Bladder microvascular endothelial cell (primary cell): Measurements from ENCODE around the gene ARID3A. TPM values are rescaled to one million over a fixed set of nuclear protein-coding genes. Genes with fewer than 3 reads are reported as not detected.

Source experiments
- total RNA-seq: library from RNA; depleted of rRNA; stranded (reverse); fragments of >200 nt; gene quantifications from 2 replicates; pipeline ENCODE4 v1.2.3, GENCODE V29; 2014

The ARID3A gene, protein sequence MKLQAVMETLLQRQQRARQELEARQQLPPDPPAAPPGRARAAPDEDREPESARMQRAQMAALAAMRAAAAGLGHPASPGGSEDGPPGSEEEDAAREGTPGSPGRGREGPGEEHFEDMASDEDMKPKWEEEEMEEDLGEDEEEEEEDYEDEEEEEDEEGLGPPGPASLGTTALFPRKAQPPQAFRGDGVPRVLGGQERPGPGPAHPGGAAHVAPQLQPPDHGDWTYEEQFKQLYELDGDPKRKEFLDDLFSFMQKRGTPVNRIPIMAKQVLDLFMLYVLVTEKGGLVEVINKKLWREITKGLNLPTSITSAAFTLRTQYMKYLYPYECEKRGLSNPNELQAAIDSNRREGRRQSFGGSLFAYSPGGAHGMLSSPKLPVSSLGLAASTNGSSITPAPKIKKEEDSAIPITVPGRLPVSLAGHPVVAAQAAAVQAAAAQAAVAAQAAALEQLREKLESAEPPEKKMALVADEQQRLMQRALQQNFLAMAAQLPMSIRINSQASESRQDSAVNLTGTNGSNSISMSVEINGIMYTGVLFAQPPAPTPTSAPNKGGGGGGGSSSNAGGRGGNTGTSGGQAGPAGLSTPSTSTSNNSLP
- 9.2 and 16.4 TPM in 2 replicates for total RNA-seq

DNA sequence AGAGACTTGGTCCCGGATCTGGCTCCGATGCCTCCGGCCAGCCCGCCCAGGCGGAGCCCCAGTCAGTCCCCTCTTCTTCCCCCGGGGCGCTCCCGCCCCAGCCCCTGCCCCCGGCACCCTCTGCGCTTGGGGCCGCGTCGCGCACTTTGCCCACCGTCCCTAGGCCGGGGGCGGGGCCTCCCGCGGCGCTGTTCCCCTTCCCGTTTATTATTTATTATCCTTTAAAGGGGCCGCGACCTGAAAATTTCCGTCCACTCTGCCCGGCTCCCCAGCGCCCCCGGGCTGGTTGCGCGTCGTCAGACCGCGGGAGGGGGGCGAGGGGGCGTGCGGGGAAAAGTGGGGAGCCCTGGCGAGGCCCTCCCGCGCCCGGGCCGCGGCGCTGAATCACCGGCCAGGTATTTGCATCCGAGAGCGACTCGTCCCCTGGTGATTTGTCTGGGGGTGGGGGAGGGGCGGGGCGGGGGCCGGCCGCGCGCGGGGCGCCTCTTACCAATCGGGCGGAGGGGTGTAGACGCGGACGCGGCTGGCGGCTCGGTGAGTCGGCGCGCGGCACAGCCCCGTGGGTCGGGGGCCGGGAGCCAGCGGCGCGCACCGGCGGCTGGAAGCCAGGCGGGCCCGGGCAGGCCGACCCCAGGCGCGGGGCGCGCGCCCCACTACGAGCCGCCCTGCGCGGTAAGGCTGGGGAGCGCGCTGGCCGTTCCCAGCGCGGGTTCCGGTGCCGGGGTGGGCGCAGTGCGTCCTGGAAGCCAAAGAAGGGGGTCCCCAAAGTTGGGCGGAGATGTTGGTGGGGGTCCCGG lies at the start of gene ARID3A:
Gene ARID3A, plus strand, starts transcription at position 510 of the 797 bp plus-strand sequence. CDS start 3,494 bp downstream, outside the sequence.

DNA sequence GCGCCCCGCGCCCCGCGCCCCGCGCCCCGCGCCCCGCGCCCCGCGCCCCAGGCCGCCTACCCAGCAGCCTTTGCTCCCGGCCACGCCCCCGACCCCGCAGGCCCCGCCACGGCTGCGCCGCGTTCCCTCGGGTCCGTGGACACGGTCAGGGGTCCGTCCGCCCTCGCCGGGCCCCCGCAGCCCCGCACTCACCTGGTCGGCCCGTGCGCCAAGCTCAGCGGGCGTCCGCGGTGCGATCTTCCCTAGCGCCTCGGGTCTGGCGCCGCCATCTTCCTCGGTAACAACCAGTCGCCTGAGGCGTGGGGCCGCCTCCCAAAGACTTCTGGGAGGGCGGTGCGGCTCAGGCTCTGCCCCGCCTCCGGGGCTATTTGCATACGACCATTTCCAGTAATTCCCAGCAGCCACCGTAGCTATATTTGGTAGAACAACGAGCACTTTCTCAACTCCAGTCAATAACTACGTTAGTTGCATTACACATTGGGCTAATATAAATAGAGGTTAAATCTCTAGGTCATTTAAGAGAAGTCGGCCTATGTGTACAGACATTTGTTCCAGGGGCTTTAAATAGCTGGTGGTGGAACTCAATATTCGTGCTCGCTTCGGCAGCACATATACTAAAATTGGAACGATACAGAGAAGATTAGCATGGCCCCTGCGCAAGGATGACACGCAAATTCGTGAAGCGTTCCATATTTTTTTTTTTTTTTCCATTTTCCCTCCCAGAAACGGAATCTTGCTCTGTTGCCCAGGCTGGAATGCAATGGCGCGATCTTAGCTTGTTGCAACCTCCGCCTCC lies 32.7 kb upstream of the ARID3A start, which contains the start of the genes MED16 and RNU6-9:
Gene MED16, minus strand, starts transcription at position 294 of the 796 bp plus-strand sequence. CDS start 2,056 bp downstream, outside the sequence.
Gene RNU6-9, plus strand, starts transcription at position 591 of the 796 bp plus-strand sequence.

DNA sequence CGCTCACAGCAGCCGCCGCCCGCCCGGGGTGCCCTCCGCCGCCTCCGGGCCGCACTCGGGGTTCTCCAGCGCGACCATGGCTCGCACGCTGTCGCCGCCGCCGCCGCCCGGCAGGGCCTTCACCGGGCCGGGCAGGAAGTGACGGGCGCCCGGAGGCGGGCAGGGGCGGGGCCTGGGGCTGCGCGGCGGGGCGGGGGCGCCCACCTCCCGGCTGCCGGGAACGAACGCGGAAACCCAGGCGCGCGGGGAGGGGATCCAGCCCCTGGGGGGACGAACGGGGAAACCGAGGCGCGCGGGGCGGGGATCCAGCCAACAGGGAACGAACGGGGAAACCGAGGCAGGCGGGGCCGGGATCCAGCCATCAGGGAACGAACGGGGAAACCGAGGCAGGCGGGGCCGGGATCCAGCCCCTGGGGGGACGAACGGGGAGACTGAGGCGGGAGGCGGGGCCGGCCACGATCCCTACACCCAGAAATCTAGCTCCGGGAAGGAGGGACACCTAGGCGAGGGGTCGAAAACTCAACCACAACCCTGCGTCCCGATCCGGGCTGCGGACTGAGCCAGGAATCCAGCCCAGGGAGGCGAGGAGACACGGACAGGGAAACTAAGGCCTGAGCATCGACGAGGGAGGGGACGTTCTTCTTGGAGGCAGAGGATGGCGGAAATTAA lies 12.6 kb upstream of the ARID3A start, which contains the start of gene R3HDM4:
Gene R3HDM4, minus strand, starts transcription at position 140 of the 669 bp plus-strand sequence. Its CDS starts 62 bp downstream, at position 78.

DNA sequence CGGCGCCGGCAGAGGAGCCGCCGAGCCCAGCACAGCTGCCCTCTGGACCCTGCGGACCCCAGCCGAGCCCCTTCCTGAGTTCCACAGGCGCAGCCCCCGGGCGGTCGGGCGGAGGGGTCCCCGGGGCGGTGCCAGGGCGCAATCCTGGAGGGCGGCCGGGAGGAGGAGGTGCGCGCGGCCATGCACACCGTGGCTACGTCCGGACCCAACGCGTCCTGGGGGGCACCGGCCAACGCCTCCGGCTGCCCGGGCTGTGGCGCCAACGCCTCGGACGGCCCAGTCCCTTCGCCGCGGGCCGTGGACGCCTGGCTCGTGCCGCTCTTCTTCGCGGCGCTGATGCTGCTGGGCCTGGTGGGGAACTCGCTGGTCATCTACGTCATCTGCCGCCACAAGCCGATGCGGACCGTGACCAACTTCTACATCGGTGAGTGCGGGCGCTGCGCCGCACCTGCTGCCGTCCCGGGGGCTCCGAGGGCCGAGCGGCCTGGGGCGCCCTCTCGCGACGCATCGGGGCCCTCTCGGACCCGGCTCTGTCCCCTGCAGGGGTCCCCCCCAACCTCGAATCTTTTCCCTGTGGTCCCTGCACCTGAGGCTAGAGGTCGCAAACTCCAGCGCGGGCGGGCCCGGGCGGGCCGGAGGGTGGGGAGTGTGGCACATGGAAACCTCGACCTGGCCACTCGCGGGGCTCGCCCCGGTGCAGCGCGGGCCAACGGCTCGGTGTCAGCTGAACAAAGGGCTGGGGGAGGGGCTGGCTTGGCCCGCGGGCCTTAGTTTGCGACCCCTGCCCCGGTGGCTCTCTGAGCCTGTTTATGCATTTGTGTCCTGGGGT lies 8.3 kb upstream of the ARID3A start, which contains the start of gene KISS1R:
Gene KISS1R, plus strand, starts transcription at position 11 of the 829 bp plus-strand sequence. Its CDS starts 170 bp downstream, at position 181.

DNA sequence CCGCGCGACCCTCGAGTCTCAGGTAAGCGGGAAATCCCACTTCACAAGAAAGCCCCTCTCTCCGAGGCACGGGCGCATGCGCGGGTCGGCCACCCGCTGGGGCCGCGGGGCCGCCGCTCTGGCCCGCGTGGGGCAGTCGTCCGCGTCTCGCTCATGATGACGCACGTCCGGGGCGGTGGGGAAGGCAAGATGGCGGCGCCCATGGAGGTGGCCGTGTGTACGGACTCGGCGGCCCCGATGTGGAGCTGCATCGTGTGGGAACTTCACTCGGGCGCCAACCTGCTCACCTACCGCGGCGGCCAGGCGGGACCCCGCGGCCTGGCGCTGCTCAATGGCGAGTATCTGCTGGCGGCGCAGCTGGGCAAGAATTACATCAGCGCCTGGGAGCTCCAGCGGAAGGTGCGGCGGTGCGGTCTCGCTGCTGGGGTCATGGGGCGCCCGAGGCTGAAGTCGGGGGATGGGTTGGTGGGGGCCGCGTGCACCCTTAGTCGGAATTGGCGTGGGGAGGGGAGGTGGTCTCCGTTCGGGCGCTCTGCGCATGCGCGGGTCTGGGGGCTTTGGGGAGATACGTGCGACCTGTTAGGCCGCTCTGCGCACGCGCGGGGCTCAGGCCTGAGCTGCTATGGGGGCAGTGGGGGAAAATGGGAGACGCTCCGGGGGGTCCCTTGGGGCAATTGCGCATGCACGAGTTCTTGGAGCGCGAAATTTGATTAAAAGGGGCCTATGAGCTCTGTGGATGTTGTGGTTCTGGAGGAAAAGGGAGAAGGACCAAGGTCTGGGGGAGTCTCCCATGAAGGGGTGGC lies 58.5 kb downstream of the ARID3A start, which contains the start of gene WDR18:
Gene WDR18, plus strand, starts transcription at position 181 of the 803 bp plus-strand sequence. Its CDS starts 9 bp downstream, at position 190.

DNA sequence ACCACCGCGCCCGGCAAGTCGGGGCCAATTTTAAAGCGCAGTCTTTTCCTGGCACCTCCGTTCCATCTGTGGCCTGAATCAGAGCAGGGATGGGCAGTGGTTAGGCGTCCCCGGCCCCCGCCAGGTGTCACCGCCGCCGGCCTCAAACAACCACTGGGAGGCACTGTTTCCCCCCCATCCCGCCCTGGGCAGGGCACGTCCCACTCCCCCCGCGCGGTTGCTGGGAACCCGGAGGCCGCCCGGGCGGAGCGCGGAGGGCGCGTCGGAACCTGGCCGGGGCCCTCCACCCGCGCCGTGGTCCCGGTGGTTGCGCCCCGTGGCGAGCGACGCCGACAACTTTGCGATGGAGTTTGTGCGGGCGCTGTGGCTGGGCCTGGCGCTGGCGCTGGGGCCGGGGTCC lies 74.3 kb downstream of the ARID3A start, which contains the start of gene GRIN3B:
Gene GRIN3B, plus strand, starts transcription at position 325 of the 400 bp plus-strand sequence. Its CDS starts 19 bp downstream, at position 344.

DNA sequence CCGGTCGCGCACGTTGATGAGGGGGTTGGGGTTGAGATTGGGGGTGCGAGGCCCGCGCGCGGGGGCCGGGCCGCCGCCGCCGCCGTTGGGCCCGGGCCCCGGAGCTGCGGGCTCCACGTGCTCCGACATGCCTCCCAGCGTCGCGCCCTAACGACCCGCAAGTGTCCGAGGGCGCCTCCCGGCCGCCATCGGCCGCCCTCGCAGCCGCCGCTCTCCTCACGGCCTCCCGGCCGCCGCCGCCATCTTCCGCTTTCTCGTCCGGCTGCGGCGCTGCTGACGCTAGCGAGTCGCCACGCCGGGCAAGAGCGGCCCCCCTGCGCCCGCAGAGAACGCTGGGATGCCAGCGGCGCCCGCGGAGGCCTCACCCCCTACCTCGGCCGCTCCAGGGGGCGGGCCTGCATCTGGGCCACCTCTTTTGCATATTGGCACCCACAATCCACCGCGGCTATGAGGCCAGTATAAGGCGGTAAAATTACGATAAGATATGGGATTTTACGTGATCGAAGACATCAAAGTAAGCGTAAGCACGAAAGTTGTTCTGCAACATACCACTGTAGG lies 95.1 kb downstream of the ARID3A start, which contains the start of gene TMEM259:
Gene TMEM259, minus strand, starts transcription at position 256 of the 558 bp plus-strand sequence. Its CDS starts 127 bp downstream, at position 129.

Other genes with a start within 250 kb of the ARID3A start
- 4.5 and 13.2 TPM in 2 replicates for gene FSTL3, start 249.6 kb upstream of the ARID3A start, total RNA-seq
- 0.16 TPM in 1 of 2 replicates, not detected in the other for gene PRSS57, start 230.6 kb upstream of the ARID3A start, total RNA-seq
- 13.6 and 65.8 TPM in 2 replicates for gene PALM, start 217.1 kb upstream of the ARID3A start, total RNA-seq
- gene MISP, start 174.9 kb upstream of the ARID3A start, total RNA-seq, result not detected in 2 replicates
- 107 and 233 TPM in 2 replicates for gene PTBP1, start 128.6 kb upstream of the ARID3A start, total RNA-seq
- 0.13 and 0.16 TPM in 2 replicates for gene PLPPR3, start 104.1 kb upstream of the ARID3A start, total RNA-seq
- gene AZU1, start 98.2 kb upstream of the ARID3A start, total RNA-seq, result not detected in 2 replicates
- not detected in 2 replicates for gene PRTN3, start 85.0 kb upstream of the ARID3A start, total RNA-seq
- gene ELANE, start 73.7 kb upstream of the ARID3A start, total RNA-seq, result not detected in 2 replicates
- gene CFD, start 66.4 kb upstream of the ARID3A start, total RNA-seq, result 1.5 and 1.8 TPM in 2 replicates
- gene MED16, start 32.8 kb upstream of the ARID3A start, total RNA-seq, result 18.3 and 54.2 TPM in 2 replicates
- gene RNU6-9, start 32.6 kb upstream of the ARID3A start, total RNA-seq, result not detected in 2 replicates
- 17.5 and 33.3 TPM in 2 replicates for gene R3HDM4, start 12.8 kb upstream of the ARID3A start, total RNA-seq
- not detected in 2 replicates for gene KISS1R, start 8.7 kb upstream of the ARID3A start, total RNA-seq
- 72.4 and 77.4 TPM in 2 replicates for gene WDR18, start 58.3 kb downstream of the ARID3A start, total RNA-seq
- gene GRIN3B, start 74.4 kb downstream of the ARID3A start, total RNA-seq, result 0.50 and 0.97 TPM in 2 replicates
- 37.9 and 71.6 TPM in 2 replicates for gene TMEM259, start 95.1 kb downstream of the ARID3A start, total RNA-seq
- gene RNU6-2, start 95.5 kb downstream of the ARID3A start, total RNA-seq, result not detected in 2 replicates
- gene CNN2, start 100.6 kb downstream of the ARID3A start, total RNA-seq, result 120 and 249 TPM in 2 replicates
- gene ABCA7, start 114.1 kb downstream of the ARID3A start, total RNA-seq, result 6.2 and 7.8 TPM in 2 replicates
- gene ARHGAP45, start 141.1 kb downstream of the ARID3A start, total RNA-seq, result 50.0 and 78.8 TPM in 2 replicates
- gene POLR2E, start 169.3 kb downstream of the ARID3A start, total RNA-seq, result 70.6 and 138 TPM in 2 replicates
- gene GPX4, start 178.0 kb downstream of the ARID3A start, total RNA-seq, result 397 and 445 TPM in 2 replicates
- gene SBNO2, start 248.2 kb downstream of the ARID3A start, total RNA-seq, result 29.0 and 60.5 TPM in 2 replicates